NT2/D1 (cell line): ENCODE data around the gene ACTR8.

Experiments
- SUZ12 ChIP-seq: IDR thresholded peaks from 2 replicates; pipeline ENCODE4 v1.6.1; 2011; ENCODE audit not compliant: insufficient read length, insufficient read depth; ENCODE audit errors: extremely low read depth
- YY1 ChIP-seq: IDR thresholded peaks from 2 replicates; pipeline ENCODE4 v1.6.1; 2011; ENCODE audit not compliant: insufficient read length, insufficient read depth
- ZNF274 ChIP-seq: IDR thresholded peaks from 2 replicates; pipeline ENCODE4 v1.6.1; 2011; ENCODE audit warnings: mild to moderate bottlenecking, low read depth, low read length

DNA sequence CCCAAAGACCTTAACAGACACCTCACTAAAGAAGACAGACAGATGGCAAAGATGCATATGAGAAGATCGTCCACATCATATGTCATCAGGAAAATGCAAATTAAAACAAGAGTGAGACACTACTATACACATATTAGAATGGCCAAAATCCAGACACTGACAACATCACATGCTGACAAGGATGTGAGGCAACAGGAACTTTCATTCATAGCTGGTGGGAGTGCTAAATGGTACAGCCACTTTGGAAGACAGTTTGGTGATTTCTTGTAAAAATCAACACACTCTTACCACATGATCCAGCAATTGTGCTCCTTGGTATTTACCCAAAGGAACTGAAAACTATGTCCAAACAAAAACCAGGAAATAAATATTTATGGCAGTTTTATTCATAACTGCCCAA is 53.4 kb downstream of the ACTR8 start:
- no peak for TF ChIP-seq ZNF274
- no peak for TF ChIP-seq YY1
- no peak for TF ChIP-seq SUZ12
